ENCODE results near the gene PCNX1. TPM values are rescaled to one million over a fixed set of nuclear protein-coding genes. Genes with fewer than 3 reads are reported as not detected.
A peak's percentile ranks its signal among the peaks of the same experiment; 100 is the strongest.

The PCNX1 gene
- total RNA-seq, 1 experiment from 2014 or later: 48.0 TPM

GRCh38 chr14:70907996-70908934, 1.0 kb downstream of the PCNX1 start:
- H4K8ac ChIP-seq (replicated peaks; ENCODE audit: insufficient read length, low read depth, low read length): no peak overlapping the region
- peaks cover 4% of the 10 kb centered on the region for H3K79me1 ChIP-seq (ENCODE audit: insufficient read depth, low read depth, low read length, poor library complexity, severe bottlenecking)
- H4K5ac ChIP-seq (ENCODE audit: insufficient read length, low read depth, low read length): no peak overlapping the region
- no peak overlapping the region for H2BK12ac ChIP-seq (ENCODE audit: insufficient read length, low read depth, low read length)
- H2AK5ac ChIP-seq (ENCODE audit: insufficient read length, low read length): no peak overlapping the region
- H4K91ac ChIP-seq (ENCODE audit: insufficient read length, low read depth, low read length): no peak overlapping the region
- no peak overlapping the region for H3K18ac ChIP-seq (ENCODE audit: insufficient read length, low read depth, low read length)
- no peak overlapping the region for H3K27ac ChIP-seq (ENCODE audit: insufficient read length, low read depth, low read length)
- H3K27me3 Mint-ChIP-seq (ENCODE audit: low read depth): 0 out of 2 replicates have a peak, but pooled peaks cover 1% of the 10 kb centered on the region
- H3K27me3 ChIP-seq (ENCODE audit: insufficient read depth, low read length): no peaks in the 10 kb centered on the region
- no peak overlapping the region for H3K4ac ChIP-seq (ENCODE audit: low read depth, low read length)
- H3K27ac Mint-ChIP-seq: peak overlapping the region; percentile 78 to 94 (median 93)
- H3K4me3 Mint-ChIP-seq: peak overlapping the region; percentile 88 to 96
- H3K4me2 ChIP-seq (ENCODE audit: insufficient read depth, insufficient read length, low read length): peak overlapping the region; percentile 92
- no peak overlapping the region for H2BK20ac ChIP-seq (ENCODE audit: low read depth, low read length, poor library complexity, severe bottlenecking)
- no peak overlapping the region for H2BK15ac ChIP-seq (ENCODE audit: low read depth, low read length)
- peaks cover 5% of the 10 kb centered on the region for H3K23me2 ChIP-seq (ENCODE audit: insufficient read length, low read depth, low read length, poor library complexity, severe bottlenecking)
- WGBS (ENCODE audit: extremely low coverage, insufficient read length, low lambda C conversion rate): no CpG with 5 or more reads among the region's 87 CpGs
- H3K14ac ChIP-seq (ENCODE audit: insufficient read depth, low read length): peak overlapping the region; percentile 61
- no peaks in the 10 kb centered on the region for H3K9me3 ChIP-seq (ENCODE audit: control insufficient read depth, low read depth, low read length)
- H3K36me3 Mint-ChIP-seq (ENCODE audit: insufficient read depth in 1 of 3, low read depth in 3 of 3): peaks cover 0 to 2% (median 0%) of the 10 kb centered on the region in 3 experiments; a peak in 1 of 7 replicates
- H3K9ac ChIP-seq (ENCODE audit: extremely low read depth, insufficient read length, low read length): peak overlapping the region; percentile 87
- no peaks in the 10 kb centered on the region; a peak in 1 of 5 replicates for H3K9me3 Mint-ChIP-seq
- H3T11ph ChIP-seq (ENCODE audit: low read length): no peak overlapping the region
- peaks cover 44 to 53% of the 10 kb centered on the region in 2 experiments for H3K4me1 Mint-ChIP-seq
- peaks cover 24% of the 10 kb centered on the region; the same call in 1 of the 2 replicates for H3K79me2 ChIP-seq (ENCODE audit: insufficient read depth, low read length)
- peaks cover 2% of the 10 kb centered on the region; the same call in 1 of the 2 replicates for H3K4me1 ChIP-seq (ENCODE audit: insufficient read depth, low read length)
- no peak overlapping the region for H2AFZ ChIP-seq (ENCODE audit: low read length)
- H3K23ac ChIP-seq (ENCODE audit: insufficient read length, low read depth, low read length): no peak overlapping the region
- TF ChIP-seq CTCF (conservative IDR thresholded peaks at IDR 0.05): no peak
- peak; percentile 64 for DNase-seq
- H4K20me1 ChIP-seq (ENCODE audit: control insufficient read depth, insufficient read depth, insufficient read length): peaks cover 3% of the 10 kb centered on the region
- H2BK120ac ChIP-seq (ENCODE audit: low read depth, low read length, poor library complexity, severe bottlenecking): no peak overlapping the region
- H3K56ac ChIP-seq (ENCODE audit: insufficient read length, low read depth, low read length): no peak overlapping the region
- H2BK5ac ChIP-seq (ENCODE audit: insufficient read length, low read length): no peak overlapping the region

Data from H9 (cell line).